K562 (cell line): ENCODE measurements around the gene DUSP19. TPM values are rescaled to one million over a fixed set of nuclear protein-coding genes. Genes with fewer than 3 reads are reported as not detected.
A peak's percentile ranks its signal among the peaks of the same experiment; 100 is the strongest.

Experiments
- CXXC5 ChIP-seq: fragments of 250-450 bp; sonication (Bioruptor Pico); IDR thresholded peaks from 2 replicates; pipeline ENCODE4 v1.8.0; 2022; ENCODE audit warnings: inconsistent platforms, mild to moderate bottlenecking, moderate library complexity
- GABPA ChIP-seq: fragments of 200-800 bp; sonication (Bioruptor generic); conservative IDR thresholded peaks from 2 replicates; pipeline ENCODE4 v1.6.1; 2016; ENCODE audit warnings: low read depth, missing genetic modification characterization, missing compliant biosample characterization
- GATAD2A ChIP-seq: fragments of 450-650 bp; IDR thresholded peaks from 2 replicates; pipeline ENCODE4 v1.6.1; 2017
- HCFC1 ChIP-seq: IDR thresholded peaks from 2 replicates; pipeline ENCODE4 v1.6.1; 2012; ENCODE audit warnings: low read depth, low read length, improper control_type of control experiment
- KLF6 ChIP-seq: fragments of 250-450 bp; sonication (Bioruptor Pico); IDR thresholded peaks from 2 replicates; pipeline ENCODE4 v1.4.0; 2020; ENCODE audit warnings: mild to moderate bottlenecking, moderate library complexity, borderline replicate concordance
- MEF2D ChIP-seq: conservative IDR thresholded peaks from 2 replicates; pipeline ENCODE4 v1.6.1; 2016; ENCODE audit warnings: low read depth, missing genetic modification characterization, missing compliant biosample characterization
- NR1H2 ChIP-seq: sonication (generic); formaldehyde crosslinking; IDR thresholded peaks from 2 replicates; pipeline ENCODE4 v1.4.0; 2020; ENCODE audit warnings: mild to moderate bottlenecking, missing genetic modification reagents
- NRF1 ChIP-seq, 2 experiments: fragments of 450-650 bp; IDR thresholded peaks in 1 of 2; conservative IDR thresholded peaks in 1 of 2; 2 replicates each; pipeline ENCODE4 v1.6.1; 2014; ENCODE audit warnings: mild to moderate bottlenecking in 2 of 2
- PHF8 ChIP-seq: fragments of 200-600 bp; sonication (generic); IDR thresholded peaks from 2 replicates; pipeline ENCODE4 v1.6.1; 2012; ENCODE audit warnings: mixed run types, mild to moderate bottlenecking, inconsistent platforms, low read length, moderate library complexity, borderline replicate concordance
- RAD21 ChIP-seq, 2 experiments: fragments of 250-450 bp in 1 of 2; fragments of 450-650 bp in 1 of 2; sonication (Bioruptor Pico) in 1 of 2; formaldehyde crosslinking in 1 of 2; IDR thresholded peaks in 1 of 2; conservative IDR thresholded peaks in 1 of 2; 2 replicates each; pipeline versions ENCODE4 v1.4.0 to v1.8.0; 2020 to 2022; ENCODE audit warnings: mild to moderate bottlenecking in 2 of 2, moderate library complexity in 1 of 2
- RCOR1 ChIP-seq, 2 experiments: IDR thresholded peaks; 2 replicates each; pipeline ENCODE4 v1.6.1; 2012; ENCODE audit warnings: low read depth in 2 of 2, low read length in 2 of 2, borderline replicate concordance in 1 of 2, improper control_type of control experiment in 1 of 2
- RFX7 ChIP-seq: fragments of 250-450 bp; sonication (Bioruptor Pico); IDR thresholded peaks from 2 replicates; pipeline ENCODE4 v1.5.1; 2021; ENCODE audit warnings: mild to moderate bottlenecking
- SMARCA4 ChIP-seq: fragments of 450-650 bp; IDR thresholded peaks from 2 replicates; pipeline ENCODE4 v1.6.1; 2016
- YBX1 ChIP-seq: fragments of 450-650 bp; IDR thresholded peaks from 2 replicates; pipeline ENCODE4 v1.7.1; 2016; ENCODE audit warnings: mild to moderate bottlenecking
- polyA plus RNA-seq, 8 experiments: library from polyadenylated mRNA; depleted of rRNA in 4 of 8; stranded (reverse) in 5 of 8; unstranded in 3 of 8; fragments of >200 nt; fragmentation: Nextera tagmentation in 2 of 8; fragmentation: Illumina TruSeq in 1 of 8; extraction: Ambion mirVana in 2 of 8; extraction: Trizol in 1 of 8; gene quantifications; 2 replicates each; pipeline versions ENCODE4 v1.2.1 to v1.2.3, GENCODE V29; 2011 to 2014; ENCODE audit warnings: inconsistent platforms in 1 of 8, missing spikeins in 1 of 8
- total RNA-seq, 7 experiments: library from RNA; depleted of rRNA in 6 of 7; stranded (reverse); fragments of >200 nt in 6 of 7; fragmentation: Illumina TruSeq in 2 of 7; extraction: Trizol in 2 of 7; gene quantifications; 2 replicates each; pipeline versions ENCODE4 v1.2.1 to v1.2.3, GENCODE V29; 2011 to 2021; ENCODE audit warnings: low replicate concordance in 1 of 7
- TF ChIP-seq, protein P1 (sequence below): fragments of 200-800 bp; sonication (Bioruptor generic); IDR thresholded peaks from 2 replicates; pipeline ENCODE4 v1.6.1; 2017; ENCODE audit warnings: missing genetic modification characterization, missing compliant biosample characterization
- TF ChIP-seq, protein P2 (sequence below): fragments of 450-650 bp; IDR thresholded peaks from 2 replicates; pipeline ENCODE4 v1.6.1; 2016; ENCODE audit warnings: antibody characterized with exemption
- TF ChIP-seq, protein P3 (sequence below): sonication (generic); formaldehyde crosslinking; IDR thresholded peaks from 2 replicates; pipeline ENCODE4 v1.9.0; 2022; ENCODE audit warnings: mild to moderate bottlenecking, missing genetic modification reagents
- TF ChIP-seq, protein P4 (sequence below), 2 experiments: fragments of 250-450 bp in 1 of 2; fragments of 450-650 bp in 1 of 2; sonication (Bioruptor Pico) in 1 of 2; IDR thresholded peaks; 2 replicates each; pipeline versions ENCODE4 v1.6.1 to v1.8.0; 2016 to 2021; ENCODE audit warnings: mild to moderate bottlenecking in 2 of 2, moderate library complexity in 2 of 2, missing compliant biosample characterization in 1 of 2, missing genetic modification characterization in 1 of 2
- TF ChIP-seq, protein P5 (sequence below): IDR thresholded peaks from 2 replicates; pipeline ENCODE4 v1.6.1; 2011; ENCODE audit warnings: borderline replicate concordance, low read depth, mild to moderate bottlenecking, moderate library complexity, low read length; ENCODE audit not compliant: insufficient read depth, poor library complexity, severe bottlenecking

DUSP19 gene
- total and polyA plus RNA-seq, 9 of the 15 experiments (the other 6 are each of a cell fraction or from before 2014, with no cell fraction given) = 1.6 to 6.3 (median 3.1) TPM

DNA sequence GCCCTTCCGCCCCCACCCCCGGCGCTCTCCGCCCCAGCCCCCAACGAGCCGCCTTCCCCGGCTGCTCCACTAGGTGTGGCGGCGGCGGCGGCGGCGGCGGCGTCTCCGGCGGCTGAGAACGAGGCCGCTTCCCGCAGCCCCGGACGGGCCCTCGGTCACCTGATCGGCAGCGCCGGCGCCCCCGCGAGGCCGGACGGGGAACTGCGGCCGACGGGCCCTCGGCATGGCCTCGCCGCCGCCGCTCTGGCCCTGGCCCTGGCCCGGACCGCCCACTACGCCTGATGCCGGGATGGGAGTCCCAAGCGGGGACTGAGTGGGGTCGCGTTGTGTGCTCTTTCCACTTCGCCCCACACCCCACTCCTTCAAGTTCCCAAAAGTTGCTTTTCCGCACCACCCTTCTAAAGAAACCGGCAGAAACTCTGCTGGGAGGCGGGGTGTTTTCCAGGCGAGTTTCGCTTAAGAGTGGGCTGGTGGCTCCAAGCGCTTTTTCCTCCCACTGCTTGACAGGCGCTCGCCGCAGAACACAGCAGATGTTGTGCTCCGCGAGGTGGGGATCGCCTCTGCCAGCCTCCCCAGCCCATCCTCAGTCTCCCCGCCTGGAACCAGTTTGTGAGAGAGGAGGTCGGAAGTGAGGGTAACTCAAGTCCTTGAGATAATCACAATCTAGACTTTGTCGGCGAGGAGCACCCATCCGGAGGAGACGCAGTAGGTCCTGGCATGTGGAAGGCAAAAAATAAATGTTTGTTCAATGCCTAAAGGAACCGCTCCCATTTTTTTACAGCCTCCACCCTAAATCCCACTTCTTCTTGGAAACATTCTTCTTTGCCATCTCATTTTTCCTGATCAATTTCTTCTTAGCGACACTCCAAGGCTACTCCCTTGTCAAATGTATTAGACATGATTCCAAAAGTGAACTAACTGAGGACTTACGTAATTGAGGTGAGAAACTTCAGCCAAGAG is 39.9 kb upstream of the DUSP19 start, which contains the start of gene NCKAP1 (continued):
- TF ChIP-seq, protein P1, sequence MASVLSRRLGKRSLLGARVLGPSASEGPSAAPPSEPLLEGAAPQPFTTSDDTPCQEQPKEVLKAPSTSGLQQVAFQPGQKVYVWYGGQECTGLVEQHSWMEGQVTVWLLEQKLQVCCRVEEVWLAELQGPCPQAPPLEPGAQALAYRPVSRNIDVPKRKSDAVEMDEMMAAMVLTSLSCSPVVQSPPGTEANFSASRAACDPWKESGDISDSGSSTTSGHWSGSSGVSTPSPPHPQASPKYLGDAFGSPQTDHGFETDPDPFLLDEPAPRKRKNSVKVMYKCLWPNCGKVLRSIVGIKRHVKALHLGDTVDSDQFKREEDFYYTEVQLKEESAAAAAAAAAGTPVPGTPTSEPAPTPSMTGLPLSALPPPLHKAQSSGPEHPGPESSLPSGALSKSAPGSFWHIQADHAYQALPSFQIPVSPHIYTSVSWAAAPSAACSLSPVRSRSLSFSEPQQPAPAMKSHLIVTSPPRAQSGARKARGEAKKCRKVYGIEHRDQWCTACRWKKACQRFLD (CRISPR knock-in tag) = peak; percentile 77; the same call in 1 of the 2 replicates
- TF ChIP-seq KLF6 (CRISPR knock-in tag) (0 out of 2 replicates have a peak, but pooled peaks have one; percentile 48), SMARCA4 (peak; percentile 66), NR1H2 (CRISPR knock-in tag) (peak; percentile 65; the same call in 1 of the 2 replicates), YBX1 (no peak), PHF8 (peak; percentile 65), GATAD2A (0 out of 2 replicates have a peak, but pooled peaks have one; percentile 25), CXXC5 (CRISPR knock-in tag) (peak; percentile 95), RCOR1 (IDR thresholded peaks at IDR 0.05; ENCODE audit: borderline replicate concordance in 1 of 2, low read depth in 2 of 2, low read length in 2 of 2) (peak in 1 of 2 experiments; percentile 48; a peak in 2 of 4 replicates), HCFC1 (peak; percentile 43; the same call in 1 of the 2 replicates), GABPA (peak; percentile 70; the same call in 1 of the 2 replicates), MEF2D (0 out of 2 replicates have a peak, but pooled peaks have one; percentile 30), RFX7 (CRISPR knock-in tag) (no peak), RAD21 (CRISPR knock-in tag; conservative IDR thresholded peaks at IDR 0.05 in 1 of 2, IDR thresholded peaks at IDR 0.05 in 1 of 2) (peak; percentile 57 to 65), NRF1 (conservative IDR thresholded peaks at IDR 0.05 in 1 of 2, IDR thresholded peaks at IDR 0.05 in 1 of 2) (peak in 1 of 2 experiments; percentile 25; a peak in 2 of 4 replicates)
- TF ChIP-seq, protein P2, sequence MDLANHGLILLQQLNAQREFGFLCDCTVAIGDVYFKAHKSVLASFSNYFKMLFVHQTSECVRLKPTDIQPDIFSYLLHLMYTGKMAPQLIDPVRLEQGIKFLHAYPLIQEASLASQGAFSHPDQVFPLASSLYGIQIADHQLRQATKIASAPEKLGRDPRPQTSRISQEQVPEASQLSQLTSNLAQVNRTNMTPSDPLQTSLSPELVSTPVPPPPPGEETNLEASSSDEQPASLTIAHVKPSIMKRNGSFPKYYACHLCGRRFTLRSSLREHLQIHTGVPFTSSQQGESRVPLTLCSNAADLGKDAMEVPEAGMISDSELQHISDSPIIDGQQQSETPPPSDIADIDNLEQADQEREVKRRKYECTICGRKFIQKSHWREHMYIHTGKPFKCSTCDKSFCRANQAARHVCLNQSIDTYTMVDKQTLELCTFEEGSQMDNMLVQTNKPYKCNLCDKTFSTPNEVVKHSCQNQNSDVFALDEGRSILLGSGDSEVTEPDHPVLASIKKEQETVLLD = 0 out of 2 replicates have a peak, but pooled peaks have one; percentile 47
- TF ChIP-seq, protein P3, sequence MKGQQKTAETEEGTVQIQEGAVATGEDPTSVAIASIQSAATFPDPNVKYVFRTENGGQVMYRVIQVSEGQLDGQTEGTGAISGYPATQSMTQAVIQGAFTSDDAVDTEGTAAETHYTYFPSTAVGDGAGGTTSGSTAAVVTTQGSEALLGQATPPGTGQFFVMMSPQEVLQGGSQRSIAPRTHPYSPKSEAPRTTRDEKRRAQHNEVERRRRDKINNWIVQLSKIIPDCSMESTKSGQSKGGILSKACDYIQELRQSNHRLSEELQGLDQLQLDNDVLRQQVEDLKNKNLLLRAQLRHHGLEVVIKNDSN = peak; percentile 86
- TF ChIP-seq, protein P4, sequence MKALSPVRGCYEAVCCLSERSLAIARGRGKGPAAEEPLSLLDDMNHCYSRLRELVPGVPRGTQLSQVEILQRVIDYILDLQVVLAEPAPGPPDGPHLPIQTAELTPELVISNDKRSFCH (CRISPR knock-in tag; IDR thresholded peaks at IDR 0.05) = no peak
- TF ChIP-seq, protein P4 (tag; IDR thresholded peaks at IDR 0.05) = 0 out of 2 replicates have a peak, but pooled peaks have one; percentile 19
- TF ChIP-seq, protein P5, sequence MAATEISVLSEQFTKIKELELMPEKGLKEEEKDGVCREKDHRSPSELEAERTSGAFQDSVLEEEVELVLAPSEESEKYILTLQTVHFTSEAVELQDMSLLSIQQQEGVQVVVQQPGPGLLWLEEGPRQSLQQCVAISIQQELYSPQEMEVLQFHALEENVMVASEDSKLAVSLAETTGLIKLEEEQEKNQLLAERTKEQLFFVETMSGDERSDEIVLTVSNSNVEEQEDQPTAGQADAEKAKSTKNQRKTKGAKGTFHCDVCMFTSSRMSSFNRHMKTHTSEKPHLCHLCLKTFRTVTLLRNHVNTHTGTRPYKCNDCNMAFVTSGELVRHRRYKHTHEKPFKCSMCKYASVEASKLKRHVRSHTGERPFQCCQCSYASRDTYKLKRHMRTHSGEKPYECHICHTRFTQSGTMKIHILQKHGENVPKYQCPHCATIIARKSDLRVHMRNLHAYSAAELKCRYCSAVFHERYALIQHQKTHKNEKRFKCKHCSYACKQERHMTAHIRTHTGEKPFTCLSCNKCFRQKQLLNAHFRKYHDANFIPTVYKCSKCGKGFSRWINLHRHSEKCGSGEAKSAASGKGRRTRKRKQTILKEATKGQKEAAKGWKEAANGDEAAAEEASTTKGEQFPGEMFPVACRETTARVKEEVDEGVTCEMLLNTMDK = peak; percentile 91
